Epithelial cell of esophagus (primary cell): ENCODE data around the gene DSCAM.

Experiments used
- DNase-seq: peaks from one replicate; pipeline ENCODE4 v3.0.0; 2010; ENCODE audit warnings: low read depth
- H3K4me3 ChIP-seq: 2 replicates; pipeline ENCODE4 v1.5.1; 2011; ENCODE audit warnings: mild to moderate bottlenecking, low read length, control low read depth
- CTCF ChIP-seq: IDR thresholded peaks from 2 replicates; pipeline ENCODE4 v1.5.1; 2011; ENCODE audit warnings: low read depth, mild to moderate bottlenecking, low read length, control low read depth, inconsistent platforms; ENCODE audit not compliant: insufficient read depth; ENCODE audit errors: missing control alignments

Gene DSCAM

GRCh38 chr21:40371329-40371728 is 475.6 kb downstream of the DSCAM start:
- H3K4me3 ChIP-seq, result no peak overlapping the region
- no peak for DNase-seq
- TF ChIP-seq CTCF, result no peak

- DNase-seq, result no peak
These were observed 490.3 kb downstream of the DSCAM start for GRCh38 chr21:40356644-40357043.

GRCh38 chr21:40355076-40355475 is 491.9 kb downstream of the DSCAM start:
- no peak overlapping the region for H3K4me3 ChIP-seq
- TF ChIP-seq CTCF, result no peak
- DNase-seq, result no peak

More at GRCh38 chr21:40356644-40357043, 490.3 kb downstream of the DSCAM start:
- no peak overlapping the region for H3K4me3 ChIP-seq
- TF ChIP-seq CTCF, result no peak

- no peak for TF ChIP-seq CTCF
- H3K4me3 ChIP-seq, result no peak overlapping the region
- DNase-seq, result peak; percentile 27
These were observed 496.0 kb downstream of the DSCAM start for GRCh38 chr21:40351006-40351405.

GRCh38 chr21:40349591-40349990 is 497.4 kb downstream of the DSCAM start:
- H3K4me3 ChIP-seq, result no peak overlapping the region
- DNase-seq, result no peak
- TF ChIP-seq CTCF, result no peak

GRCh38 chr21:40345711-40346321 is 501.1 kb downstream of the DSCAM start:
- no peak for TF ChIP-seq CTCF
- no peak overlapping the region for H3K4me3 ChIP-seq
- no peak for DNase-seq

GRCh38 chr21:40340357-40340756 is 506.6 kb downstream of the DSCAM start:
- no peak overlapping the region for H3K4me3 ChIP-seq
- TF ChIP-seq CTCF, result no peak
- no peak for DNase-seq
